Progenitor cell of endocrine pancreas (in vitro differentiated cells): ENCODE measurements around the gene CYP1A2. TPM values are rescaled to one million over a fixed set of nuclear protein-coding genes. Genes with fewer than 3 reads are reported as not detected.

Source experiments
- DNase-seq: peaks from one replicate; pipeline ENCODE4 v3.0.0; 2021; ENCODE audit warnings: low spot score; ENCODE audit not compliant: unreplicated experiment
- H3K27ac Mint-ChIP-seq: 2 replicates; pipeline ENCODE4 v1.8.0; 2021; ENCODE audit warnings: mild to moderate bottlenecking, moderate library complexity, mixed read lengths
- H3K27me3 Mint-ChIP-seq: 2 replicates; pipeline ENCODE4 v1.8.0; 2021; ENCODE audit warnings: mixed read lengths
- H3K36me3 Mint-ChIP-seq: 2 replicates; pipeline ENCODE4 v1.8.0; 2022; ENCODE audit warnings: mixed read lengths; ENCODE audit not compliant: insufficient read depth
- H3K4me1 Mint-ChIP-seq: 2 replicates; pipeline ENCODE4 v1.8.0; 2021; ENCODE audit warnings: low read depth, mixed read lengths
- H3K4me3 Mint-ChIP-seq: 2 replicates; pipeline ENCODE4 v1.8.0; 2021; ENCODE audit warnings: low read depth, mild to moderate bottlenecking, moderate library complexity, mixed read lengths
- H3K9me3 Mint-ChIP-seq: 2 replicates; pipeline ENCODE4 v1.8.0; 2021; ENCODE audit warnings: low read depth, mixed read lengths
- total RNA-seq: library from RNA; stranded (reverse); gene quantifications from 2 replicates; pipeline ENCODE4 v1.2.1, GENCODE V29; 2021
- TF ChIP-seq, protein P1 (sequence below): fragments of 200-600 bp; sonication (generic); IDR thresholded peaks from one replicate; pipeline ENCODE4 v1.5.0; 2021; ENCODE audit warnings: antibody characterized with exemption, mild to moderate bottlenecking; ENCODE audit not compliant: unreplicated experiment

Gene CYP1A2
- total RNA-seq, 1 donor from 2014 or later = not detected

DNA sequence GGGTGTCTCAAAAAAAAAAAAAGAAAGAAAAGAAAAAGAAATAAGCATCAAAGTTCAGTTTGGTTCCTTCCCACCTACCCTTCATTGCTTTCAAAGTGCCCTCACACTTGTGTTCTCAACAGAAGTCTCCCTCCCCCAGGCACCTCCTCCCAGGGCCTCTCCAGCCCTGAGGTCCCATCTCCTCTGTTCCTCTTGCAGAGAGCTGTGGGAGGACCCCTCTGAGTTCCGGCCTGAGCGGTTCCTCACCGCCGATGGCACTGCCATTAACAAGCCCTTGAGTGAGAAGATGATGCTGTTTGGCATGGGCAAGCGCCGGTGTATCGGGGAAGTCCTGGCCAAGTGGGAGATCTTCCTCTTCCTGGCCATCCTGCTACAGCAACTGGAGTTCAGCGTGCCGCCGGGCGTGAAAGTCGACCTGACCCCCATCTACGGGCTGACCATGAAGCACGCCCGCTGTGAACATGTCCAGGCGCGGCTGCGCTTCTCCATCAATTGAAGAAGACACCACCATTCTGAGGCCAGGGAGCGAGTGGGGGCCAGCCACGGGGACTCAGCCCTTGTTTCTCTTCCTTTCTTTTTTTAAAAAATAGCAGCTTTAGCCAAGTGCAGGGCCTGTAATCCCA, 6.1 kb downstream of the CYP1A2 start:
- TF ChIP-seq, protein P1, sequence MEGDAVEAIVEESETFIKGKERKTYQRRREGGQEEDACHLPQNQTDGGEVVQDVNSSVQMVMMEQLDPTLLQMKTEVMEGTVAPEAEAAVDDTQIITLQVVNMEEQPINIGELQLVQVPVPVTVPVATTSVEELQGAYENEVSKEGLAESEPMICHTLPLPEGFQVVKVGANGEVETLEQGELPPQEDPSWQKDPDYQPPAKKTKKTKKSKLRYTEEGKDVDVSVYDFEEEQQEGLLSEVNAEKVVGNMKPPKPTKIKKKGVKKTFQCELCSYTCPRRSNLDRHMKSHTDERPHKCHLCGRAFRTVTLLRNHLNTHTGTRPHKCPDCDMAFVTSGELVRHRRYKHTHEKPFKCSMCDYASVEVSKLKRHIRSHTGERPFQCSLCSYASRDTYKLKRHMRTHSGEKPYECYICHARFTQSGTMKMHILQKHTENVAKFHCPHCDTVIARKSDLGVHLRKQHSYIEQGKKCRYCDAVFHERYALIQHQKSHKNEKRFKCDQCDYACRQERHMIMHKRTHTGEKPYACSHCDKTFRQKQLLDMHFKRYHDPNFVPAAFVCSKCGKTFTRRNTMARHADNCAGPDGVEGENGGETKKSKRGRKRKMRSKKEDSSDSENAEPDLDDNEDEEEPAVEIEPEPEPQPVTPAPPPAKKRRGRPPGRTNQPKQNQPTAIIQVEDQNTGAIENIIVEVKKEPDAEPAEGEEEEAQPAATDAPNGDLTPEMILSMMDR = no peak
- Mint-ChIP-seq H3K27ac (no peak overlapping the region), H3K9me3 (no peaks in the 10 kb centered on the region), H3K4me1 (no peaks in the 10 kb centered on the region), H3K36me3 (no peaks in the 10 kb centered on the region), H3K27me3 (peaks cover 4% of the 10 kb centered on the region), H3K4me3 (no peak overlapping the region)
- no peak for DNase-seq

DNA sequence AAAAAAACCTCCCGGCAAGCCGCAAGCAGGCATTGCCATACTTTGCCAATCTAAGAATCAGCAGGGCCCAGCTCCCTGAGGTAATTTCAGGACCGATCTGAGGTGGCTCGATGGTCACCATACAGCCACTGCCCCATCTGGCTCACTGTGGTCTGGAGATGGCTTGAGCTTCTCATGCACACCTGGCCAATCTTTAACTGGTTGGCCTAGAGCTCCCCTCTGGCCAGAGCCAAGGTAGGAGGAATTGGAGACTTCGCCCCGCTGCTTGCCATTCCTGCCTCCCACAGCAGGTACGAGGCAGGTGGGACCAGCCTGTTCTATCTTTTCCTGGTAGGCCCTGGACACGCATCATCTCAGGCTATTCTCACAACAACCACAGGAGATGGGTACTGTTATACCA, 10.1 kb downstream of the CYP1A2 start:
- no peak overlapping the region for H3K27ac Mint-ChIP-seq
- H3K9me3 Mint-ChIP-seq = no peaks in the 10 kb centered on the region
- peaks cover 5% of the 10 kb centered on the region for H3K4me1 Mint-ChIP-seq
- TF ChIP-seq, protein P1 = no peak
- H3K36me3 Mint-ChIP-seq = no peaks in the 10 kb centered on the region
- H3K27me3 Mint-ChIP-seq = no peaks in the 10 kb centered on the region
- no peak overlapping the region for H3K4me3 Mint-ChIP-seq
- no peak for DNase-seq

DNA sequence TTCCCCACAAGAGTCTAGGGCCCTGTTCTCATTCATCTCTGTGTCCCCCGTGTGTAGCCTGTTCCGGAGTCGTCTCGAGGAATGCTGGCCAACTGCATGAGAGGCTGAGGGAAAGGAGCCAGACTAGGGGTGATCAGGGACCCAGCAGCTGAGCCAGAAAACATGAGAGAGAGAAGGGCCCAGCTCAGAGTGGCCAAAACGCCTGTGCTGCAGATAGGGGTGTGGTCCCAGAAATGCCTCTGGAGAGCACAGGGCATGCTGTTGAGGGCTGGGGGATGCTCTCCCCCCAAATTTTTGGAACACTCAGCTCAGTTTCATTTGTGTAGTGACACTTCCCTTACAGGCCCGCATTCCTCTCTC, 14.1 kb downstream of the CYP1A2 start:
- Mint-ChIP-seq H3K9me3 (no peaks in the 10 kb centered on the region), H3K27ac (no peak overlapping the region), H3K4me1 (peaks cover 5% of the 10 kb centered on the region), H3K4me3 (no peak overlapping the region), H3K27me3 (no peaks in the 10 kb centered on the region), H3K36me3 (no peaks in the 10 kb centered on the region)
- DNase-seq = no peak
- TF ChIP-seq, protein P1 = no peak

DNA sequence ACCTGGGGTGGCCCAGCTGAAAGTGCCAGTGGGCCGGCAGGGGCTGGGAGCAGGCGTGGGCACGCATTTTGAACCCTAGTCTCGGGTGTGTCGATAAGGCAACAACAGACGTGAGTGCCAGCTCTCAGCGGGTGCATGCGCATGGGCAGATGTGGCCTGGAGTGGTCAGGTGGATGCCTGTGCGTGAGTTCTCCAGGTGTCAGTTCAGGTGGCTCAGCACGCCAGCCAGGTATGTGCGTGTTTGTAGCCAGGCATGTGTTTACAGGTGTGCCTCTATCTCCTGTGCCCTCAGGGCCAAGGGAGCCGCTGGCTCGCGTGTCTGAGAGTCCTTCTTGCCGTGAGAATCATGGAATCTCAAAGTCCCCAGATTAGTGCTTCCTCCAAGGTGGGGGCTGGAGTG, 14.8 kb downstream of the CYP1A2 start:
- H3K27ac Mint-ChIP-seq = no peak overlapping the region

DNA sequence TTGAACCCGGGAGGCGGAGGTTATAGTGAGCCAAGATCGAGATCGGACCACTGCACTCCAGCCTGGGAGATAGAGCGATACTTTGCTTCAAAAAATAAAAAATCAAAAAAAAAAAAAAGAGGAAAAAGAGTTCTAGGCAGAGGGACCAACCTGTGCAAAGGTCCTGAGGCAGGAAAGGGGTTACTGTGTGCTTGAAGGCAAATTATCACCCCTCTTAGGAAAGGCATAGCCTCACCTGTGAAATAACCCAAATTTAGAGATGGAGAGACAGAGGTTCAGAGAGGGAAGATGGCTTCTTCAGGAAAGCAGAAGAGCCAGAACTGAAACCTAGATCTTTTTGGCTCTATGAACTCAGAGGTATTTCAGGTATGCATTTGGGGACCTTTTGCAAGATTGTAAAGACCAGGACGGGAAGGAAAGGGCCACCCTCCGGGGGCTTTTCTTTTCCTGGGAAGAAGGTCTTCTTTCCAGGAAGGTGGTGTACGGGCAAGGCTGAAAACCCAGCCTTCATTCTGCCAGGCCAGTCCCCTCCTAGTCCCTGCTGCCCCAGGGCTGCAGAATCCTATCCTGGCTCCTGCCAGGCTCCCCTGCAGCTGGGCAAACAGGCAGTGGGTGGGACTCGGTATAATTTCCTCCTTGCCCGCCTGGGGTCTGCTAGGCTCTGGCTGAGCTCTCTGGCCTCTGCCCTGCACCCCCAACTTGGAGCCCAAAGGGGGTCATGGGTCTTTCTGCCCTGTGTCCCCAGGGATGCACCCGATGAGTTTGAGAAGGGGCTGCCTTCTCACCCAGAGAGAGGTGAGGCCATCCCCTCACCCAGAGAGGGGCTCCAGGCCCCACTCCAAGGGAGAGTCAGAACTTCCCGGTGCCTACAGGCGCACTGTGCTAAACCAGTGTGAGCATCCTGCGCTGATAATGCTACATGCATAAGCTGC, 18.8 kb downstream of the CYP1A2 start:
- Mint-ChIP-seq H3K36me3 (no peaks in the 10 kb centered on the region), H3K4me3 (no peak overlapping the region), H3K4me1 (peaks cover 2% of the 10 kb centered on the region), H3K9me3 (no peaks in the 10 kb centered on the region), H3K27ac (no peak overlapping the region), H3K27me3 (peaks cover 17% of the 10 kb centered on the region)
- TF ChIP-seq, protein P1 = no peak
- DNase-seq = no peak

More for the DNA sequence above, 14.8 kb downstream of the CYP1A2 start:
- Mint-ChIP-seq H3K27me3 (no peaks in the 10 kb centered on the region), H3K36me3 (no peaks in the 10 kb centered on the region), H3K9me3 (no peaks in the 10 kb centered on the region), H3K4me3 (no peak overlapping the region), H3K4me1 (peaks cover 5% of the 10 kb centered on the region)
- no peak for DNase-seq
- TF ChIP-seq, protein P1 = no peak
